HG03060 (cell line): ENCODE measurements around the gene CACNA1I.

ENCODE experiments used
- ATAC-seq: cut with Tn5 transposase; IDR thresholded peaks from one replicate; pipeline ENCODE4 v1.9.1; 2021; ENCODE audit warnings: low read depth, moderate number of reproducible peaks; ENCODE audit not compliant: unreplicated experiment

Gene CACNA1I

DNA sequence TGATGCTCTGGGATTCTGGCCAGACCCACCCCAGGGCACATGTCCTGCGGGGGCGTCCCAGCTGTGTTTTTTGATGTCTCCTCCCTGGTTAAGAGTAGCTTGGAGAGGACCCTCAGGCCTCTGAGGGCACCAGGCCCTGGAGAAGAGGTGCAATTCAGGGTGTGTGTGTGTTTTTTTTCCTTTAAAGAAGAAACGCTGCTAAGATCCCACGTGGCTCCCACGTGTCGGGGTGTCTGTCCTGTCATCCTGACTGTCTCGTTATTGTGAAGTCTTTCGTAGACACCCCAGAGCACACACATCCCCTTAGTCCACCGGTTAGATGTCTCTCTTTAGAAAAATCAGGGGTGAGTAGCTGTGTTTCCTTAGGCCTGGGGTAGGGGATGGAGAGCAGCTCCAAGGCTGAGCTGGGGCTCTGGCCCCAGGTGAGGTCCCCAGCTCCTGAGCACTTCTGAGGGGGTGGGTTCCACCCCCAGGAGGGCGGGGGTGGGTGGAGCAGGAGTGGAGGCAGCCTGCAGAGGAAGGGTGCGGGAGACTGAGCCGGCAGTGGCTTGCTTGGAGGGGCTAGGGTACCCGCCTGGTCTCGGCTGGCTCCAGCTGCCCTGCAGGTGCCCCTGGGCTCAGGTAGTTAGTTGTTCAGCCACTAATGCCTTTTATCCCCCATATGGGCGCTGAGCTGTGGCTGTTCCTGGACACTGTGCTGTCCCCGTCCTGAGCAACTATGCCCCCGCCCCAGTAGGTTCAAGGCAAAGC, 116.4 kb downstream of the CACNA1I start:
- no peak for ATAC-seq

GRCh38 chr22:39688186-39688785, 117.7 kb downstream of the CACNA1I start:
- no peak for ATAC-seq

GRCh38 chr22:39689421-39689820, 118.9 kb downstream of the CACNA1I start:
- no peak for ATAC-seq

DNA sequence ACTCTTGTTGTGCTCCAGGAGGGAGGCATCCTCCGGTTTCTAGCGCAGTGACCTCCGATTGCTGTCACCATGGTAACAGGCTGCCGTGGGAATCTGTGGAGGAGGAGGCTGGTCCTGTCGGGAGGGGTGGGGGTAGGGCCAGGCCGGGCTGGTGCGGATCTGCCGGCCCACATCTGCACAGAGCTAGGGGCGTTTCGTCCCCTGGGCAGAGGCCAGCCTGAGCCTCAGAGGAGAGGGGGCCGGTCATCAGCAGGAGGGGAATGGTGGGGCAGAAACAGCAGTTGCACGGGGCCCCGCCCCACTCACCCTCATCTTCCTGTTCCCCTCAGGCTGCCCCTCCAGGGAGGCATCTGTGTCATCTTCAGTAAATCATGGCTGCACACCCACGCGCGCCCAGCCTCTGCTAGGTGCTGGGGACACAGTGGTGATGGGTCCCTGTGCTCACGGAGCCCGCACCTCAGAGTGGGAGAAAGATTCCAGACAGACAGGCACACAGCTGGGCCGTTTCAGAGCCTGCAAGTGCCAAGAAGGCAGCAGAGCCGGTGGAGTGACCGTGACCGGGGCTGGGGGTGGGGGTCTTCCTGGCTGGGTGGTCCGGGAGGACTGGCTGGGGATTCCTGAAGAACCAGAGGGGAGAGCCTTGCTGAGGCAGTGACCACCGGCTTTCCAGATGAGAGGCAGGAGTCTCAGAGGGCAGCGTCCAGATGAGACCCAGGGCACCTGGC, 120.5 kb downstream of the CACNA1I start:
- ATAC-seq, result no peak

- ATAC-seq, result no peak
Observed at GRCh38 chr22:39693943-39694500, 123.5 kb downstream of the CACNA1I start.

- ATAC-seq, result no peak
Observed at GRCh38 chr22:39697790-39698430, 127.4 kb downstream of the CACNA1I start.

GRCh38 chr22:39699631-39700360, 129.2 kb downstream of the CACNA1I start:
- ATAC-seq, result no peak

- ATAC-seq, result no peak
Observed at GRCh38 chr22:39700565-39700964, 130.0 kb downstream of the CACNA1I start.

- no peak for ATAC-seq
Observed at GRCh38 chr22:39703091-39703490, 132.5 kb downstream of the CACNA1I start.

- no peak for ATAC-seq
Observed at GRCh38 chr22:39703928-39704639, 133.5 kb downstream of the CACNA1I start.

- ATAC-seq, result no peak
Observed at GRCh38 chr22:39705386-39705785, 134.8 kb downstream of the CACNA1I start.

GRCh38 chr22:39706376-39707140, 136.0 kb downstream of the CACNA1I start:
- no peak for ATAC-seq

GRCh38 chr22:39707351-39707750, 136.8 kb downstream of the CACNA1I start:
- no peak for ATAC-seq

DNA sequence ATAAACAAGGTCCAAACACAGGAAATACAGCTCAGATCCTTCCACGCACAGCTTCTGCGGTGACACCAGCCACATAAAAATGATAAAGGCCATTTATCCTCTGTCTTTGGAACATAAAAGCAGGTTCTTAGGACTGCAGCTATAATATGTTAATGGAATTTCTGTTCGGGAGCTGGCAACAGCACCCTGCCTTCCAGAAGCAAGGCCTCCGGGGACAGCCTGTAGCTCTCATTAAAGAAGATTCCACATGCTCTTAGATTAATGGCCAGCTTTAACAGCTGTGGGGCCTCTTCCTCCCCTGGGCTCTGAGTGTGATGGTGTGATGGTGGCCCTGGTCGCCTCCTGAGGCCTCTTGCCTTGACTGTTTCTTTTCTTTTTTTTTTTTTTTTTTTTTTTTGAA, 137.3 kb downstream of the CACNA1I start:
- ATAC-seq, result no peak

DNA sequence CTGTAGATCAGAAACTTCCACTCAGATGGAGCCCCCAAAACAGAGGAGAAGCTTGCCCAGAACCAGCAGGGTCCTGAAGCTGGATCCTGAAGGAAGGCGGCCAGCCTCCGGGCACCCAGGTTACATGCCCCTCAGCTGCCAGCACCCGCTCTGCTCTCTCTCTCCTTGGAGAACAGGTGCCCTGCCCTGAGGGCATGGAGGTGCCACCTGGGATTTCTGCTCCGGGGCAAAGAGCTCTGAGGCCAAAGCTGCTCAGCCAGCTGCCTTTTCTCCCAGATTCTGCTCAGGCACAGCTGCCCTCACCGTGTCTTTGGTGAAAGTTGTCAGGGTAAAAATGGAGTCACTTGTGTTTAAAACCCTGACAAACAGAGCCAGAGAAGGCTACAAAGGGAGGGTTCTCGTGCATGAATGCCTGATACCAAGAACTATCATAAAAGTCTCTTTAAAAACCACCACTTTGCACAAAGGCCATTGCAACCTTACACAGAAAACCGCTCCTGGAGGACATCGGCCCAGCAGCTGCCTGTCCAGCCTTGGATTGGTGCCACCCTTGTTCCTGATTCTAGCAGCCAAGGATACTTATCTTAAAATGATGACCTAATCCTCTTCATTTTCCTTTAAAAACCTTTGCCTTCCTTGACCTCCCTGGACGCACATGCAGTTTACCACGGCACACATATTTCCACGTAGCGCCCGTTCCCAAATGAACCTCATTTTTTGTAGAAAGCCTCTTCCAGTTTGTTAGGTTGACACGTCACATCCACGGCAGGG, 140.0 kb downstream of the CACNA1I start:
- ATAC-seq, result no peak

- no peak for ATAC-seq
Observed at GRCh38 chr22:39712081-39712480, 141.5 kb downstream of the CACNA1I start.

DNA sequence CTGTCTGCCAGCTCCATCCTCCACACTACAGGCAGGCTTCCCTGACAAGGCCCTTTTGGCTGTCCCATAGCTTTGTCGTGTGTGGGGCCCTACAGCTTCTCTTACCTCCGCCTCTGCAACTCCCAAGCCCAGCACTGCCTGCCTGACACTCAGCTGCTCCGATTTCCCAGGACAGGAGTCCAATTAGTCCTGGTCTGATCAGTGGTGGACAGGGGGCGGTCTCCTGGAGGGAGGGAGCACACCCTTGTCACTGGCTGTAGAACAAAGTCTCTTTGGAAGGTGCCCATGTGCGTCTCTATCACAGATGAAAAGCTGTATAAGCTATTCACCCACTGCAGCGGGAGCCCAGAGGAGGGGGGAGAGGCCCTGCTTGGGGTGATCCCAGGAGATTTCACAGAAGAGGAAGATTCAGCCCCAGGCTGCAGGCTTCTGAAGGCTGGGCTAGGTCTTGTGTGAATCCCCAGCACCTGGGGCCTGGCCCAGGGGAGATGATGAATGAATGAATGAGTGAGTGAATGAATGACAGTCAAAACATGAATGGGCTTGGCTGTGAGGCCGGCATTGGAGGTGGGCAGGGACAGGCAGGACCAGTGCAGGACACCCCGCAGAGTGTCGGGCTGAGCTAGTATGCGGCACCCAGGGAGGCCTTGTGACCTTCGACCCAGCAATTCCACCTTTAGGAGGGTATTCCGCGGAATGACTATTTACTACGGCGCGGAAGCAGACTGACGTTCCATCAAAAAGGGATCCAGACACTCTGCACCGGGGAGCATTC, 142.4 kb downstream of the CACNA1I start:
- ATAC-seq, result no peak
